ENCODE data around the gene AQR.

AQR gene

DNA sequence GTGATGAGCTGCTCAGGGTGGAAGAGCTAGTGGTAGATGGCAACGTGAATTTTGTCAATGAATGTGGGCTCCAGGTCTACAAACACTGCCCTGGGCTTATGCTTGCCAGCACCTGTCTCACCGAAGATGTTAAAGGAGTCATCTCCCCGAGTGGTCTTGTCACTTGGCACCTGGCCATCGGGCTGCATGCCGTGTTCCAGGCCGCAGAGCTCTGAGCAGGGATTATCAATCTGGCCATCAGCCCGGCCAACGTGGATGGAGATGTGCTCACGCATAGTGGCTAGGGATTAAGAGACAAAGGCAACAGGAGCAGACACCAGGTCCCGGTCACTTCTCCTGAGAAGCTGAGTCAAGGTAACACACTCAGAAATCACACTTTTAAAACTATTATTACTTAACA, 119.4 kb downstream of the AQR start:
- no peak overlapping the region for H3K4me3 ChIP-seq (ENCODE audit: low read depth, low read length)
- TF ChIP-seq, protein P1, sequence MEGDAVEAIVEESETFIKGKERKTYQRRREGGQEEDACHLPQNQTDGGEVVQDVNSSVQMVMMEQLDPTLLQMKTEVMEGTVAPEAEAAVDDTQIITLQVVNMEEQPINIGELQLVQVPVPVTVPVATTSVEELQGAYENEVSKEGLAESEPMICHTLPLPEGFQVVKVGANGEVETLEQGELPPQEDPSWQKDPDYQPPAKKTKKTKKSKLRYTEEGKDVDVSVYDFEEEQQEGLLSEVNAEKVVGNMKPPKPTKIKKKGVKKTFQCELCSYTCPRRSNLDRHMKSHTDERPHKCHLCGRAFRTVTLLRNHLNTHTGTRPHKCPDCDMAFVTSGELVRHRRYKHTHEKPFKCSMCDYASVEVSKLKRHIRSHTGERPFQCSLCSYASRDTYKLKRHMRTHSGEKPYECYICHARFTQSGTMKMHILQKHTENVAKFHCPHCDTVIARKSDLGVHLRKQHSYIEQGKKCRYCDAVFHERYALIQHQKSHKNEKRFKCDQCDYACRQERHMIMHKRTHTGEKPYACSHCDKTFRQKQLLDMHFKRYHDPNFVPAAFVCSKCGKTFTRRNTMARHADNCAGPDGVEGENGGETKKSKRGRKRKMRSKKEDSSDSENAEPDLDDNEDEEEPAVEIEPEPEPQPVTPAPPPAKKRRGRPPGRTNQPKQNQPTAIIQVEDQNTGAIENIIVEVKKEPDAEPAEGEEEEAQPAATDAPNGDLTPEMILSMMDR (IDR thresholded peaks at IDR 0.05; ENCODE audit: low read depth, low read length, missing control alignments), result no peak
- DNase-seq (ENCODE audit: low read depth), result no peak

DNA sequence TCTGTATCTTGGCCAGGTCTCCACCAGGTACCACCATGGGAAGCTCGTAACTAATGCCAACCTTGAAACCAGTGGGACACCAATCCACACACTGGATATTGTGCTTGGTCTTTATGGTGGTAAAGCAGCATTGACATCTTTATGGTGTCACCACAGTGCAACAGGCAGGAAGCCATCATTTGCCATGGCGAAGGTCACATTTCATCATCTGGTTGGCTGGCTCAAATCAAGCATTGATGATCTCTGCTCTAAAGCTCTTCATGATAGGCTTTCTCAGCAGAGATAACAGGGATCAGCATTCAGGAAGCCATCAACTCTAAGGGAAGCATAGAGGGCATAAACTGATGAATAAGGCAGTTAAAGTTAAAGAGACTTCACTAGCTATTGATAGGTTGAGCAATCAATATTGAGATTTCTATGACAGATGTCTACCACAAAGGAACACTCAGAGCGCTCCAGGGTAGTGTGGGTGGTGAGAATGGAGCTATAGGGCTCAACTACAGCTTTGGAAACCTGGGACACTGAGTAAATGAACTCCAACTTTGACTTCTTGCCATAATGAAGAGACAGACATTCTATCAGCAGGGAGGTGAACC, 120.1 kb downstream of the AQR start:
- DNase-seq (ENCODE audit: low read depth), result no peak
- TF ChIP-seq, protein P1 (IDR thresholded peaks at IDR 0.05; ENCODE audit: low read depth, low read length, missing control alignments), result no peak
- H3K4me3 ChIP-seq (ENCODE audit: low read depth, low read length), result no peak overlapping the region

DNA sequence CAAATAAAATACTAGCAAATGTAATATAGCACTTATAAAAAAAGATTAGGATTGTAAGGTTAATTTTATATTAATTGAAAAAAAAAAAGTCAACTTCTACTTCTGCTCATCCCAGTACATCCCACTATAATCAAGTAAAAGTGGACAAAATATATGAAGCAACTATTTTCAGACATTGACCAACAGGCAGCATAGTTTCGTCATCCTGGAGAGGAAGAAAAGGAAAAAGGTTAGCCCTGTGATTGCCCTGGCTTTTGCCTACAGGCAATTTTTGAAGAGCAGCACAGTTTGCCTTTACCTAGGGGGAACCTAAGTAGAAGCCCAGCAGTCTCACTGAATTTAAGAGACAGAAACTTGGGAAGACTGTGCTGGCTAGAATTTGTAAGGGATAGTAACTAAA, 121.9 kb downstream of the AQR start:
- H3K4me3 ChIP-seq (ENCODE audit: low read depth, low read length), result no peak overlapping the region
- no peak for DNase-seq (ENCODE audit: low read depth)
- TF ChIP-seq, protein P1 (IDR thresholded peaks at IDR 0.05; ENCODE audit: low read depth, low read length, missing control alignments), result no peak

DNA sequence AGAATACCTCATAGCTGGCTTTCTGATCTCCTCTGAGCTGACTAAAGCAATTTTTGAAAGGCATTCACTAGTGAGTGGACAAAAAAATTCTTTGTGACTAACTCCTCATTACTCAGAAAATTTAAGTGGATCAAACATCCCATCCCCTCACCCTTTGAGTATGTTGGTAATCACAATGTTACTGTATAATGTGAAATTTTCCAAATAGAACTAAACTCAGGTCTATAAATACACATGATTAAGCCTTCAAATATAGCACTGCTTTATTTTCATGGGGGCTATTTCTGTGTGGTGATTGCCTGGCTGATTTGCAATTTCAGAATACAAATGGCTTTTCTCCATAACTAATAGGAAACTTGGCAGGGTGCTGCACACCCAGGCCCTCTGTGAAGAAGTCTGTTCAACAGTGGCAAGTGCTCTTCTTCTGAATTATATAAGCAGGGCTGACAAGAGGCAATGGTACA, 128.2 kb downstream of the AQR start:
- no peak overlapping the region for H3K4me3 ChIP-seq (ENCODE audit: low read depth, low read length)
- no peak for DNase-seq (ENCODE audit: low read depth)
- TF ChIP-seq, protein P1 (IDR thresholded peaks at IDR 0.05; ENCODE audit: low read depth, low read length, missing control alignments), result no peak

DNA sequence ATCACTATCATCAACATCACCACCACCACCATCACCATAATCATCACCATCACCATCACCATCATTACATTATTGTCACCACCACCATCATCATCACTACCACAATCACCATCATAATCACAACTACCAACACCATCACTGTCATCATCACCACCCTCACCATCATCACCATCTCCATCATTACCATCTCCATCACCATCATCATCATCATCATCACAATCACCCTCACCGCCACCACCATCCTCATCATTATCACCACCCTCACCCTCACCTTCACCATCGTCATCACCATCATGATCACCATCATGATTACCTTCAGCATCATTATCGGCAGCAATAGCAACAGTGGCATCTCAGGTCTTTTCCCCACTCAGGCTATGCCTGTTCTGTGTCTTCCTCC, 131.3 kb downstream of the AQR start:
- H3K4me3 ChIP-seq (ENCODE audit: low read depth, low read length), result no peak overlapping the region
- TF ChIP-seq, protein P1 (IDR thresholded peaks at IDR 0.05; ENCODE audit: low read depth, low read length, missing control alignments), result no peak
- no peak for DNase-seq (ENCODE audit: low read depth)

DNA sequence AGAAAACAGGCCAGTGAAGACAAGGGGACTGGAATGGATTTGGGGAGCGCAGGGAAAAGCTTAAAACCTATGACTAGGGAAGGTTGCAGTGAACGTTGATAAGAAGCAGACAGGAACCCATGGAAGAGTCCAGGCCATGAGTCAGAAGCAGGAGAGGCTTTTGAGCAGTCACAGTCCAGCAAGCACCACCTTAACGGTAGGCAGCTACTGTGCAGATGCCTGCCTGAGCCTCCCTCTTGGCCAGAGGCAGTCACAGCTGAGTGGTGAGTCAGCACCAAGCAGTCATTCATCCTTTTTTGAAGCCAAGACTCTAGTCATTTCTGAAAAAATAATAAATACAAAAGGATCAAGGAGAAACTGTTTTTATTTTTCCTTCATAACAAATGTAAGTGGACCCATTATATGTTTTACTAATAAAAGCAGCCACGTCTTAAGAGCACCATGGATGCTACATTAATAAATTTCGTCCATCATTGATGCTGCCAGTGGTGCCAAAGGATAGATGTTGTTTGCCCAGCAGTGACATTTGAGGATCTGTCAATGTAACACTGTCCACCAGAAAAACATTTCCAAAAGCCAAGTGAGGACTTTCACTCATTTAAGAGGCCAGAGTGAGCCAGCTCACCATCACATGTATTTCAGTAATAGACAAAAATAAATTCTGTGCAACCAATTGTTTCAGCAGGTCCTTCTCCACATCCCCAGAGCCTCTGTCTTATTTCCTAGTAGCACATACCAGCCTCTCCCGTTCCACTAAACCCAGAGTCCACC, 132.1 kb downstream of the AQR start:
- no peak for DNase-seq (ENCODE audit: low read depth)

More for the DNA sequence above, 132.1 kb downstream of the AQR start:
- TF ChIP-seq, protein P1 (IDR thresholded peaks at IDR 0.05; ENCODE audit: low read depth, low read length, missing control alignments), result no peak
- H3K4me3 ChIP-seq (ENCODE audit: low read depth, low read length), result no peak overlapping the region
